Thoracic aorta (tissue), 2 donors: ENCODE data around the gene DAB2IP. TPM values are rescaled to one million over a fixed set of nuclear protein-coding genes. Genes with fewer than 3 reads are reported as not detected.
A peak's percentile ranks its signal among the peaks of the same experiment; 100 is the strongest.

ENCODE experiments used
- ATAC-seq: fragments of 150-250 bp; one replicate; pipeline ENCODE4 v1.8.0; 2017; ENCODE audit warnings: low read depth; ENCODE audit not compliant: insufficient number of reproducible peaks, low FRiP score
- DNase-seq: peaks from one replicate; pipeline ENCODE4 v3.0.0-alpha.2; 2020; ENCODE audit warnings: low spot score
- H3K27ac ChIP-seq, 2 donors: fragments of 200-600 bp; sonication (generic); 1 replicate in 1 of 2; 2 replicates in 1 of 2; pipeline ENCODE4 v1.5.1; 2016; ENCODE audit warnings: mild to moderate bottlenecking in 2 of 2, moderate library complexity in 2 of 2
- H3K27me3 ChIP-seq: fragments of 200-600 bp; sonication (generic); replicated peaks from 2 replicates; pipeline ENCODE4 v1.6.0; 2016; ENCODE audit warnings: mild to moderate bottlenecking; ENCODE audit not compliant: insufficient read depth
- H3K36me3 ChIP-seq: fragments of 200-600 bp; sonication (generic); one replicate; pipeline ENCODE4 v1.5.1; 2016
- H3K4me1 ChIP-seq, 2 donors: fragments of 200-600 bp; sonication (generic); 1 replicate in 1 of 2; 2 replicates in 1 of 2; pipeline versions ENCODE4 v1.5.1 to v1.6.0; 2016; ENCODE audit warnings: low read depth in 2 of 2, mild to moderate bottlenecking in 1 of 2; ENCODE audit not compliant: control insufficient read depth in 1 of 2
- H3K4me3 ChIP-seq: fragments of 200-600 bp; sonication (generic); 2 replicates; pipeline ENCODE4 v1.5.1; 2016; ENCODE audit warnings: mild to moderate bottlenecking
- H3K9me3 ChIP-seq: fragments of 200-600 bp; sonication (generic); 2 replicates; pipeline ENCODE4 v1.5.1; 2016
- CTCF ChIP-seq: fragments of 200-600 bp; sonication (generic); IDR thresholded peaks from one replicate; pipeline ENCODE4 v1.5.1; 2019; ENCODE audit warnings: antibody characterized with exemption
- total RNA-seq, 2 donors: library from RNA; depleted of rRNA; stranded (reverse); fragments of >200 nt; gene quantifications; one replicate each; pipeline versions ENCODE4 v1.1.0 to v1.2.3, GENCODE V29; 2016

DAB2IP gene
- total RNA-seq, 2 donors from 2014 or later: 87.4 to 104 TPM

DNA sequence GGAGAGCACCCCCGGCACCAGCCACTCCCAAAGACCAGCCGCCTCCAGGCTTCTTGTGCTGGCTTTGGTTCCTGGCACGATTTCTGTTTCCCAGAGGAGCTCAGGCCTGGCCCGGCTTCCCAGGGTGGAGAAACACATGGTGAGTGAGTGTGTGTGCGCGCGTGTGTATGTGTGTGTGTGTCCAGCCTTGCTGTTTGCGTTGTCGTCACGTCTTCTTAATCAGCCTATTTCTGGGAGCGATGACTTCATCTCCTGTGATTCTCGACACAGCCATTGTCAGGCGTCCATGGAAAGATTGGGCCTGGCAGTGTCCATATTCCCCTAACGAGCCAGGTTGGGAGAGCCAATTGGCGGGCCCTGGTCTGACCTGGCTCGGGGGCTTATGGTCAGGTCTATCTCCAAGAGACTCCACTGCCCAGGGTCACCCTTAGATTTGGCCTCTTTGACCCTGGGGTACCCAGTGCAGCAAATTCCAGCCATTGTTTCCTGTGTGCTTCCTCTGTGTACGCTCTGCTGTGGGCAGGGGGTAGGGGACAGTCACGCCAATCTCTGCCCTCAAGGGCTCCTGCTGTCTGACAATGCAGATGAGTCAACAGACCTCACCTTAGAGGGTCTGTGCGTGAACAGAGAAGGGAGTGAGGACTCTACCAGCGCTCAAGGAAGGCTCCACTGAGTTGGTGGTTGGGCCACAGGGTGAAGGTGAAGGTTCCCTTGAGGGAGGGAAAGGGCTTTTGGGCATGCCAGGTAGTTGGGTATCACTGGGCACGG, 73.8 kb downstream of the DAB2IP start:
- H3K36me3 ChIP-seq: no peaks in the 10 kb centered on the region
- TF ChIP-seq CTCF: no peak
- peak overlapping the region; percentile 19 to 83 for H3K27ac ChIP-seq
- no peaks in the 10 kb centered on the region for H3K27me3 ChIP-seq
- H3K4me1 ChIP-seq: peaks cover 34 to 91% of the 10 kb centered on the region in 2 donors
- peak overlapping the region; percentile 24 for H3K4me3 ChIP-seq
- peak; percentile 96 for ATAC-seq
- no peaks in the 10 kb centered on the region for H3K9me3 ChIP-seq
- DNase-seq: peak; percentile 95

DNA sequence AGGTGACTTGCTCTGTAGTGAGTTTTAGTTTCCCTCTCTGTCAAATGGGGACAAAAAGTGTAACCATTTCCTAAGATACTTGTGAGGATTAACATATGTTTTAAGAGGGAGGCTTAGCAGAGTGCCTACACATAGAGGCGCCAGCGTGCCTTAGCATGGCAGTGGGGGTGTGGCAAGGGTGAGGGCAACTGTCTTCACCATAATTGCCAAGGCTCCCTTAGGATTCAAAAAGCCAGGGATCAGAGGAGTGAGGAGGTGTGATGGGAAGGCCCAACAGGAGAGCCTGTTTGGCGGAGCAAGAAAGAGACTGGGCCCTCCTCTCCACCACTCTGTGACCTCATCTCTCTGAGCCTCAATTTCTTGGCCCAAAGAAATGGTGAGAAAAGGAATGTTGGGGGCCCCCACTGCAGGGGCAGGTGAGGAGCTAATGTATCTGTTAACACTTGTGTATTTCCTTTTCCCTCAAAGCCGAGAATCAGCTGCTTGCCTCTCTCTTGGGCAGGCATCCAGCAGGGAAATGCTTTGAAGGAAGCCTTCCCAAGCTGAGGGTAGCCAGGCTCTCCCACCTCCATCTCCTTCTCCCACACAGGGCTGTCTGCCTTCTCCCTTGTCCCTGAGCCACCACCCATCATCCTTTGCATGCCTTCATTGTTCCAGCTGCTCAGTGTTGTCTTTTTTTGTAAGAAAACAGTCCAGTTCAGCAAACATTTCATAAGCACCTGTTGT, 76.0 kb downstream of the DAB2IP start:
- H3K4me3 ChIP-seq: no peak overlapping the region
- H3K4me1 ChIP-seq: peaks cover 34 to 93% of the 10 kb centered on the region in 2 donors
- no peak overlapping the region for H3K27ac ChIP-seq
- DNase-seq (no peak), ATAC-seq (no peak)
- TF ChIP-seq CTCF: no peak
- H3K36me3 ChIP-seq: no peaks in the 10 kb centered on the region
- no peaks in the 10 kb centered on the region for H3K27me3 ChIP-seq
- H3K9me3 ChIP-seq: no peaks in the 10 kb centered on the region

DNA sequence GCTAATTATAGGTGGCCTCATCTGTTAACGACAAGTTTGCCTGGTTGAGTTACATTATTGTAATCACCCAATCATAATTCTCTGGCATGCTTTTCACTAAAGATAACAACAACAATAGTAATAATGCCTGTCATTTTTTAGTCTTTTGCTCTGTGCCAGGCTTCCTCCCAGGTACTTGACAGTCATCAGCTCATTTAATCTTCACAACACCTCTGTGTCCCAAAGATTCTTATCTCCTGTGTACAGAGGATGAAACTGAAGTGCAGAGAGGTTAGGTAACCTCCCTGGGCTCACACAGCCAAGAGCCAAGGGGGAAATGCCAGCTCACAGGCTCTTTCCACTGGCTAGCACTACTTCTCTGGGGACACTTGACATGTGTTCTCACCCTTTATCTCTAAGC, 77.5 kb downstream of the DAB2IP start:
- Histone ChIP-seq H3K9me3 (no peaks in the 10 kb centered on the region), H3K27me3 (no peaks in the 10 kb centered on the region), H3K36me3 (no peaks in the 10 kb centered on the region), H3K4me3 (no peak overlapping the region), H3K27ac (no peak overlapping the region), H3K4me1 (peaks cover 27 to 83% of the 10 kb centered on the region in 2 donors)
- no peak for TF ChIP-seq CTCF
- DNase-seq: no peak
- ATAC-seq: no peak

DNA sequence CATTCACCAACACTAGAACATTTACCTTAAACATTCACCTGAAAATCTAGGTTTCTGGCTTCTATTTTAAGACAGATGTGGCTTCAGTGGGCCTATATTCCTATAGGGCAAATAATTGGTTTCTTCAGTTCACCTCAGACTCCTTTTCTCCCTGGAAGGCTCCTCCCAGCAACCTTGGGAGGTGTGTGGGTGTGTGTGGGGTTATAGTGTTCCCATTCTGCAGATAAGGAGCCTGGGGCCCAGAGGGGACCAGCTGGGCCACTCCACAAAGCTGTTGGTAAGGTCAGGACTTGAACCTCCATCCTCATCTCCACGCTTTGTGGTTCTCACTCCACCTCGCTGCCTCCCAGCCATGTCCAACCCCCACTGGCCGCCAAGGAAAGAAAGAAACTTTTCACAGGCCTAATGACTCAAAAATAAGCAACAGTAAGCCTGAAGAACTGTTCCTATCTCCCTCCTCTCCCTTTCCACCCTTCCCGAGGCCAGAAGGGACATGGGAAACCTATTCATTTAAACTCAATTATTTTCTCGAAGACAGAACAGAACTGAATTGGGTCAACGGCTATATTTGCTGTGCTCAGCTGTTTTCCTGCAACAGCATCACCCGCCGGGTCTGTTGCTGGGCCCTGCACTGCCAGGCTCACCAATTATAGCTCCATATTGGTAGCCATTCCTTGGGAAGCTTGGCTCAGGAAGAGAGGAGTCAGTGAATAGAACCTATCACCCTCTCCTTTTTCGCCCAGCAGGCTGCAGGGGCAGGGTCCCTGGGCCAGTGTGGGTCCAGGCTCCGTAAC, 78.5 kb downstream of the DAB2IP start:
- Histone ChIP-seq H3K4me3 (no peak overlapping the region), H3K4me1 (peaks cover 26 to 81% of the 10 kb centered on the region in 2 donors), H3K27me3 (no peaks in the 10 kb centered on the region), H3K27ac (no peak overlapping the region), H3K9me3 (no peaks in the 10 kb centered on the region), H3K36me3 (no peaks in the 10 kb centered on the region)
- DNase-seq: no peak
- ATAC-seq: no peak
- TF ChIP-seq CTCF: no peak

DNA sequence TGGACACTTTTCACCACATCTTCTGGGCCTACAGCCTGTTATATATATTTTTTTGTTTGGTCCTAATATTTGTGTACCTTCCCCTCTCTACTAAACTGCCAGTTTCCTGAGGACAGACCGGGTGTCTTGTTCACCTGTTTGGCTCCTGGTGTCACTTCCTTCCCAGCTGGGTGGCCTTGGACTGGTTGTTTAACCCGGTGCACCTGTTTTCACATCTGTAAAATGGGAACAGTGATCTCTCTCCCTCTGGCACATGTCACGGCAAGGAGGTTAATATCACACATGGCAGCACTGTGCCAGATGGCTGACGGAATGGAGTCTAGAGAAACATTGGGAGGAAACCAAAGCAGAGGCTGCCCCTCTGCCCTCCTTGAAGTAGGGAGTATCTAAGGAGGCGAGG, 79.7 kb downstream of the DAB2IP start:
- Histone ChIP-seq H3K36me3 (no peaks in the 10 kb centered on the region), H3K27ac (no peak overlapping the region), H3K4me3 (no peak overlapping the region), H3K9me3 (no peaks in the 10 kb centered on the region), H3K27me3 (no peaks in the 10 kb centered on the region), H3K4me1 (peaks cover 31 to 82% of the 10 kb centered on the region in 2 donors)
- DNase-seq (no peak), ATAC-seq (no peak)
- TF ChIP-seq CTCF: no peak
